ENCODE measurements around the gene SMIM15. TPM values are rescaled to one million over a fixed set of nuclear protein-coding genes. Genes with fewer than 3 reads are reported as not detected.

Gene SMIM15
- total and polyA plus RNA-seq, 2 of the 4 experiments (the other 2 are of a cell fraction): 49.7 to 94.3 TPM

GRCh38 chr5:61119066-61119465 lies 43.2 kb downstream of the SMIM15 start:
- ChIA-PET POLR2A (ENCODE audit: unreplicated experiment) (no interaction called here), CTCF (no interaction called here)
- H2BK20ac ChIP-seq (ENCODE audit: low read depth, low read length): no peak overlapping the region
- no peaks in the 10 kb centered on the region for H3K9me1 ChIP-seq (ENCODE audit: insufficient read depth, low read length)
- no peaks in the 10 kb centered on the region for H3K27me3 ChIP-seq (ENCODE audit: control insufficient read depth, insufficient read depth, low read length)
- no peak overlapping the region for H3K56ac ChIP-seq (ENCODE audit: extremely low read depth, insufficient read depth, low read length)
- H3K4me3 ChIP-seq (ENCODE audit: insufficient read depth, low read depth, low read length): no peak overlapping the region
- no peak overlapping the region for H3K4ac ChIP-seq (ENCODE audit: low read depth, low read length)
- no peak overlapping the region for H4K91ac ChIP-seq (ENCODE audit: insufficient read depth, low read depth, low read length)
- H3K4me1 ChIP-seq (ENCODE audit: control insufficient read depth, insufficient read depth, low read length): no peaks in the 10 kb centered on the region
- H3K27ac ChIP-seq (ENCODE audit: insufficient read depth, low read length): no peak overlapping the region
- dilution Hi-C loops (cut with HindIII; ENCODE audit: low sequenced_read_pairs, unreplicated experiment): no loop called here
- in situ Hi-C loops (cut with MboI; ENCODE audit: low sequenced_read_pairs): no loop called here
- no peak for TF ChIP-seq MAFK (IDR thresholded peaks at IDR 0.05; ENCODE audit: low read depth, low read length)
- no peak for TF ChIP-seq MXI1 (IDR thresholded peaks at IDR 0.05; ENCODE audit: borderline replicate concordance, low read depth, low read length)
- TF ChIP-seq RFX5 (IDR thresholded peaks at IDR 0.05; ENCODE audit: low read depth, low read length): no peak
- TF ChIP-seq RAD21 (IDR thresholded peaks at IDR 0.05; ENCODE audit: low read length): no peak
- TF ChIP-seq POLR2A (IDR thresholded peaks at IDR 0.05; ENCODE audit: low read depth, low read length): no peak
- TF ChIP-seq MAZ (IDR thresholded peaks at IDR 0.05; ENCODE audit: borderline replicate concordance, low read depth, low read length): no peak
- no peak for TF ChIP-seq RCOR1 (IDR thresholded peaks at IDR 0.05; ENCODE audit: insufficient replicate concordance, low read length)
- no peak for ATAC-seq (ENCODE audit: low read depth)
- no peak overlapping the region for H2BK5ac ChIP-seq (ENCODE audit: low read depth, low read length, poor library complexity, severe bottlenecking)
- no peak overlapping the region for H3K4me2 ChIP-seq (ENCODE audit: low read depth, low read length)
- H2AK9ac ChIP-seq (replicated peaks; ENCODE audit: low read depth, low read length, poor library complexity): no peak overlapping the region
- no peak for DNase-seq
- no peak overlapping the region for H3K18ac ChIP-seq (ENCODE audit: low read depth, low read length)
- H4K5ac ChIP-seq (ENCODE audit: low read depth, low read length): no peak overlapping the region
- H3K79me1 ChIP-seq (ENCODE audit: low read depth in 1 of 2, low read length in 2 of 2): peaks cover 0 to 5% of the 10 kb centered on the region in 2 experiments; a peak in 2 of 4 replicates
- intact Hi-C loops (cut with micrococcal nuclease): no loop called here
- no peak overlapping the region for H2AFZ ChIP-seq (replicated peaks; ENCODE audit: low read length, poor library complexity)
- H2AK5ac ChIP-seq (ENCODE audit: low read depth, low read length): no peak overlapping the region
- no peak overlapping the region for H3K9ac ChIP-seq (ENCODE audit: low read depth, low read length)
- no peak overlapping the region for H3K14ac ChIP-seq (replicated peaks; ENCODE audit: low read depth, low read length)
- no peaks in the 10 kb centered on the region for H3K36me3 ChIP-seq (ENCODE audit: control insufficient read depth, insufficient read depth, low read length)
- H4K20me1 ChIP-seq (ENCODE audit: insufficient read depth, low read length): no peaks in the 10 kb centered on the region; the same call in 1 of the 2 replicates
- no CpG with 5 or more reads among the region's 1 CpG for WGBS, 2 experiments (ENCODE audit: extremely low coverage in 2 of 2, insufficient read length in 1 of 2)
- H2BK120ac ChIP-seq (ENCODE audit: low read depth, low read length): no peak overlapping the region
- no peaks in the 10 kb centered on the region for H3K9me3 ChIP-seq (ENCODE audit: control insufficient read depth, insufficient read depth, low read length)
- no peak overlapping the region for H3K23ac ChIP-seq (ENCODE audit: low read depth, low read length)
- no peak overlapping the region for H4K8ac ChIP-seq (ENCODE audit: low read depth in 2 of 2, low read length in 2 of 2)
- no TSS peak for BruUV-seq (replicated peaks)
- no peak overlapping the region for H2BK15ac ChIP-seq (ENCODE audit: low read depth, low read length)
